Right hindlimb (tissue), 1 donor: ENCODE results near the gene PJA1.
A peak's percentile ranks its signal among the peaks of the same experiment; 100 is the strongest.

Experiments used
- DNase-seq: peaks from one replicate; pipeline ENCODE4 v3.0.0-alpha.2; 2018

The PJA1 gene

DNA sequence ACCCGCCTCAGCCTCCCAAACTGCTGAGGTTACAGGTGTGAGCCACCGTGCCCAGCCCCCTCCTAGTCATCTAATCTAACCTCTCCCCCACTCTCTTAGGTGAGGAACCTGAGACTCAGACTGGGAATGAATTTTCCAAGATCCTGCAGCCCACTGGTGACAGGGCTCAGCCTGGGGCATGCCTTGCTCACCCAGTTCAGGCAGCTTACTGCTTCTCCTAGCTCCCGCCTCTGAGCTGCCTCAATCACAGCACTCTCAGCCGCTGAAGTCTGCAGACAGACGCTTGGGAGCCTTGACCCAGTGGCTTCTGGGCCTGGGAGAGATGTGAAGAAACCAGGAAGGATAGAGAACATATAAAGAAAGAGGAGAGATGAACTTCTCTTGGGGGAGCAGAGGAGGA lies 24.4 kb downstream of the PJA1 start:
- no peak for DNase-seq

DNA sequence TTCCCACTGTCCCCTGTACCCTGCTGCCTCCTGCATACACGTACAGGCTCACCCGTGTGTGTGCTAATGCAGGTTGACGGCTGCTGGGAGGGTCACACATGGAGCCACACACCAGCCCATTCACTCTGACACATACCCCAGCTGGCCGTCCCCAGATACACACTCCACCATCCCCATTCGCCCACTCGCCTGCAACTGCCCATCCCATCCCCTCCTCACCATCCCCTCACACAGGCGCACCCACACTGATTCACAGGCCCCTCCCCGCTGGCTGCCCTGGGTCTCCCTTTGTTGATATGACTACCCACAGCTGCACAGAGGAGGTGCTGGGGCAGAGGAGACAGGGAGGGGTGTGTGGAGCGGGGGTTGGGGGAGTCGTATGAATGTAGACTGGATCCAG lies 25.7 kb downstream of the PJA1 start:
- no peak for DNase-seq

DNA sequence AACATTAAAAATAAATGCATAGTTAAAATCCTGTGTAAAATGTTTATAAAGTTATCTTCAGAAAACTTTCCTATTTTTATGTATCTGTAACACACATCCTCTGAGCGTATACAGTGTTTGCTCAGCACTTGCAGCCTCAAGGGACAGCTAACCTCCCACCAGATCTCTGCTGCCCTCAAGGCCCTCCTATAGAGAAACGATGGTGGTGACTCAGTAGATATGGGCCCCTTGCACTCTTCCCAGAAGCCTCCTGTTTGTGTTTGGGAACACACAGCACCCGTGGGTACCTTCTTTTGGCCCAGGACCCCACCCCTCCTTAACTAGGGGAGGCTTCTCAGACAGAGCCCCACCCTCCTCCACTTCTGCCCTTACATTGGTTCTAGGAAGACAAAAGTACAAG lies 26.7 kb downstream of the PJA1 start:
- DNase-seq, result no peak

DNA sequence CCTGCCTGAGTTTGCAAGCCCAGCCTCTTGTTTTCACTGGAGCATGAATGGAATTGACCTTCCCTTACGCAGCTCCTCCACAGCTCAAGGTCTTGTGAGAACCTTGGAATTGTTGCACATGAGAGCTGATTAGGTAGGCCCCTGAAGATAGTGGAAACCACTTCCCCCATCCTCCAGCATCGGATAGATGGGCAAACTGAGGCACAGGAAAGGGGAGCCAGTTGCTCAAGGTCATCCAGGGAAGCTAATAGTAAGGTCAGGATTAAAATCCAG lies 27.2 kb downstream of the PJA1 start:
- DNase-seq, result no peak

DNA sequence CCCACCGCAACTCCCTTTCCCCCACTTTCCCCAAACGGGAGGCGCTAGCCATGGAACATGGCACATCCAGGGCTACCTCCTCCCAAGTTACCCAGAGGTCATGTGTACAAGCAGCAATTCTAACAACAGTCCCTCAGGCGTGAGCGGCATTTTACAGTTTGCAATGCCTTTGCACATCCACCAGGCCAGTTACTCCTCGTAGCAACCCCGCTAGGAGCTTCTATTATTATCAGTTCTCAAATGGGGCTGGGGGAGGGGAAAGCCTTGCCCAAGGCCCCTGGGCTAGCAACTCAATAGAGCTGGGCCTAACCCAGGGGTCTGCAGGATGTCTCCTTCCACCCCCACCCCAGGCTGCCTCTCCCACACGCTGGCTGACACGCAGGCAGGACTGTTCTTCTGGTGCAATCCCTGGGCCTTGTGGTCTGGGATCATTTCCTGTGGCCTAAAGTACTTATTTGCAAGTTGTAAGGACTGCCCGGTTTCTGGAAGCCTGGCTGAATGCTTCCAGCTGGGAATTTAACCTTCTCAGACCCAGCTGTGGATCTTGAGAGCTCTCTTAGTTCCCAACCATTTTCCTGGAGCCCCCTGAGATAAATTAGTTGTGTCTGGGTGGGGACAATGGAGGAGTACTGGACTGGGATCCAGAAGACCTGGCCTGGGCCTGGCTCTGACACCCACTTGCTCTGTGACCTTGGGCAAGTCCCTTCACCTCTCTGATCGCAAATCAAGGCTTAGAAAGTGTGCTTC lies 27.7 kb downstream of the PJA1 start:
- DNase-seq, result peak; percentile 70

DNA sequence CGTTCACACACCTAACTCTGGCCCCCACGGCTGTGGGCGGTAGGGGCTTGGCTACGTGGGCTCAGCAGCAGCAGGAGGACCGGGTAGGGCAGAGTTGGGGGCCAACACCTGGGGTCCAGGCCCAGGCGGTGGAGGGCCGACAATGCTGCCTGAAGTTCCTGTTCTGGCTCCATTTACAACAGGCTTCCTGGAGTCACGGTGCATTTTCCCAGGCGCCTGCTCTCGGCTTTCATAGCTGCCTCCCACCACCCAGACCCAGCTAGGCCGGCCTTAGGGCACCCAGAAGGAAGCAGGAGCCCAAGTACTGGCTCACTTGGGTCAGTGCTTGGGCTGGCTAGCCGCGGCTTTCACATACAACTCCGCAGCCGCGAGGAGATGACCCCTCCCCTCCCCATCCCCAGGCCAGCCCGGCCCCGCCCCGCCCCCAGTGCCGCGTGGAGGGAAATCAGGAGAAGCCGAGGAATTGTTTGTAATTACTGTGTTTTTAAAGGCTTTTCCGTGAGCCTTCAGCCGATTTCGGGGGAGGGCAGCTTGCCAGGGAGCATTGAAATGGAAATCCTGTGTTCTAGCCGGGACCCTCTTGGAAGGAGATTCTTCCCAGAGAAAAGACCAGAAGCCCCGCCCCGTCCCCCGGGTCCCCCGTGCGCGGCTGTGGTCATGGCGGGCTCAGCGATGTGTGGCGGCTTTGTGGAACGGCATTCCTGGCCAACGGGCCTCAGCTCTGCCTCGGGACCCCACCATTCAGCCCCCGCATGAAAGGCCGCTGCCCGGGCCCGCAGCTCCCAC lies 28.5 kb downstream of the PJA1 start:
- DNase-seq, result peak; percentile 82

DNA sequence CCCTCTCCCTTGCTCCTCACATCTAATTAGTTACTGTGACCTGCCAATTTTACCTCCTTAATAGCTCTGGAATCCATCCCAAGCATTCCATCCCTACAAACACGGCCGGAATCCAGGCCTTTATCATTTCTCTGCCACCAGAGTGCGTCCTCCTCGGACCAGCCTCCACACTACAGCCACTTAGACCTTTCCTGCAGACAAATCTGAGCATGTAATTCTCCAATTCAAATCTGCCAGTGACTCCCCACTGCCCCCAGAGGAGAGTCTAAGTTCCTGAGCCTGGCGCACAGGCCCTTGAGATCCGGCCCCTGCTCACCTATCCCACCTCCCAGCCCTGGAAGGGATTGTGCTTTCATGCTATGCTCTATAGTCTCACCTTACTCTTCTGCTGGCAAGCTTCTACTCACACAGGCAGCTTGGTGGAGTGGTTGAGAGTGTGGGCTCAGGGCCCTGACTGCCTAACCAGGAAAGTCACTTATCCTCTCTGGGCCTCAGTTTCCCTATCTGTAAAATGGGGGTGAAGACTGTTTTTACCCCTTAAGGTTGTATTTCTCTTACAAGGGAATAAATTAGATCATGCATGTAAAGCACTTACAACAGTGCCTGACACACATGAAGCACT lies 31.2 kb downstream of the PJA1 start:
- DNase-seq, result peak; percentile 41

DNA sequence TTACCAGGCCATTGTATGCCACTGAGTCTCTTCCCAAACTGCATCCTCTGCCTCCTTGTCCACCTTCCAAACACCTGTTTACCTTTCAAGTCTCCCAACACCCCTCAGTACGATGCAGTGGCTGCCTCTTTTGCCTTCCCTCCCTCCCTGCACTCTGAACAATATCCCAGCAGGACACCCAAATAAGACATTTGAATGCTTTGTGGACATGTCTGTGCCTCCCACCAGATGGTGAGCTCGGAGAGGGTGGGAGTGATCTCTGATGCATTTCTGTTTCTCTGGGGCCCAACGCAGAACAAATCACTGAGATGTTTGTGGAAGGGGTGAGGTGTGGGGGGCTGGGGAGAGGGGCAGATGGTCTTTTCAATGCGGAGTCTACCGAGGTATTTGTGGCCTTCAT lies 33.4 kb downstream of the PJA1 start:
- no peak for DNase-seq

DNA sequence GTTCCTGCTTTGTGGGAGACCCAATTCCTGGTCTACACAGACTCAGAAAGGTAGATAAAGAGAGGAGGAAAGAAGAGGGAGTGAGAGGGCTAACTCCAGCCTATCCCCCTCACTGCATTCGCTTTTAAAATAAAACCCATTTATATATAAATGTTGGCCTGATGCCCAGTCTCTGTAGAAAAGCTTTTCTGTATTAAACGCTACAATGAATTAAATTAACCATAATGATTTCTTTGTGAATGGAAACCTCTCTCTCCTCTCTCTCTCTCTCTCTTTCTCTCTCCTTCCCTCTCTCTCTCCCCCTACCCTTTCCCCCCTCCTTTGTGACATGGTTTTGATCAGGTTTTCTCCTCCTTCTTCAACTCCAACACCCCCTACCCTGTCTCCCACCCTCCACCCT lies 34.8 kb downstream of the PJA1 start:
- no peak for DNase-seq

DNA sequence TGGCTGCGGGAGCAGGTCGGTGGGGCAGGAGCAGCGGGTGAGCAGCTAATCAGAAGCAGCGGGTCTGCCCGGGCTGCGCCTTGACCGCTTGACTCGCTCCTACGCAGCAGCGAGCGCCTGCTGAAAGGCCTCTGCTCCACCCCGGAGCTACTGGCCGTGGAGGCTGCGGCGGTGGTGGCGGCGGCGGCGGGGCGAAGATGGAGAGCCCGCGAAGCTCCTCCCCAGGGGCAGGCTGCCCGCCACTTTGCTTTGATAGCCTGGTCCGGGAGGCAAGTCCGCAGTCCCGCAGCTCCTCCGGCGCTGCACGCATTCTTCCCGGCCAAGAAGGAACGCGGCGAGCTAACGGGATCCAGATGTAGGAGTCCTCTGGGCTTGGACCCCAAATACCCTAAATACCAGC lies 36.7 kb downstream of the PJA1 start:
- DNase-seq, result peak; percentile 37

DNA sequence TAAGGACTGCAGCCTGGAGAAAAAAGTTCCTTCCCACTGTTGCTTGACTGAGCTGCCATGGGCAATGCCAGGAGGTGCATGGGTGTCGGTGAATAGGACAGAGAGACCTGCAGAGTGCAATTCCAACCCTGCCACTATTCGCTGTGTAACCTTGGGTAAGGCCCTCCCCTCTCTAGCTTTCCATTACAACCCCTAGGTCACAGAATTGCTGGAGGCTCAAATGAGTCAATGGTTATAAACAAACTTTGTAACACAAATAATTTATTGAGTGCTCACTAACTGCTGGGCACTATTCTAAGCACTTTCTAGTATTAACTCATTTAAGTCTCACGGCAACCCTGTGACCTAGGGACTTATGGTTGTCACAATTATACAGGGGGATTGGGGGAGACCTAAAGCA lies 37.8 kb downstream of the PJA1 start:
- DNase-seq, result no peak

DNA sequence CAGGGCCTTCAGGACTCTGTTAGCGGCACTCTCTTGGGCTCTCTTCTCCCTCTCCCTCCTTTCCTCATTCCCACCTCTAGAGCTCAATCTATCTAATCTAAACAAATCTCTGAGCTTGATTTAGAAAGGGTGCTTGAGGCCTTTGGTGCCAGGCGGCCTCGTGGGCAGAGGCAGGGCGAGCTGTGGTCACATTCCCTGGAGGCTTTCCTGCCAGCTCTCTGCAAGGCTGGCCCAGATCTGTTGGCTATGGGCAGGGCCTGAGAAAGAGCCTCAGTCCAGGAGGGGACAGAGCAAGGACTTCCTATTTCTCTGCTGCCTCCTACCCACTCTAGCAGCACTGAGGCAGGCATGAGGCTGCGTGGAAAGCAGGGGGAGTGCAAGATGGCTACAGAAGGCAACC lies 38.6 kb downstream of the PJA1 start:
- no peak for DNase-seq

DNA sequence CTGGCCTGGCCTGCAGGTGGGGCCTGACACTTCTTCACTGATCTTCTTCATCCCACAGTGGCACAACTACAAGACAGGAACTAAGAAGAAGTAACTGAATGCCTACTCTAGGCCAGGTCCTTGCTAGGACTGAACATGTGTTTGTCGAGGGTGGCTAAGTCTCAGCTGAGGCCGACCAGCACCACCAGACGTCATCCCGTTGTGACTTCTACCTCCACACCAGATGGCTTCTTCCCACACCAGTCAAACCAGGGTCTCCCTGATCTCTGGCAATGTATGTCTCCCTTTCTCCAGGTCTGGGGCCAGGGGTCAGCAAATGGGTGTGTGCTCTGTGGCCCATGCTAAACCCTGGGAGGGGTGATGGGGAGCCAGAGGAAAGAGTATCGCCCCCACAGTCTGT lies 40.2 kb downstream of the PJA1 start:
- no peak for DNase-seq

DNA sequence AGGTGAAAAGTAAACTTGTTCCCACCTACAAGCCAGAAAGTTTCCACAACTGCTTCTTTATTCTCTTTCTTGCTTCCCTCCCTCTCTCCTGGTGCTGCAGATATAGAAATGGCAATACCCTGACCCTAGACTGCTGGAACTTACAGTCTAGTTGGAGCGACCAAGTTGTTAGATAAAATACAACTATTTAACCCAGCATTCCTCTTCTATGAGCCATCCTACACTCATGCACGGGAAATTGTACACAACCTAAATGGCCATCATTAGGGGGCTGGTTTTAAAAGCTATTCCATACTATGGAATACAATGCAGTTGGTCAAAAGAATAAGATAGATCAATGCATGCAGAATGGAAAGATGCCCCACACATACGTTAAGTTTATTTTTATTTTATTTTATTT lies 41.1 kb downstream of the PJA1 start:
- no peak for DNase-seq

DNA sequence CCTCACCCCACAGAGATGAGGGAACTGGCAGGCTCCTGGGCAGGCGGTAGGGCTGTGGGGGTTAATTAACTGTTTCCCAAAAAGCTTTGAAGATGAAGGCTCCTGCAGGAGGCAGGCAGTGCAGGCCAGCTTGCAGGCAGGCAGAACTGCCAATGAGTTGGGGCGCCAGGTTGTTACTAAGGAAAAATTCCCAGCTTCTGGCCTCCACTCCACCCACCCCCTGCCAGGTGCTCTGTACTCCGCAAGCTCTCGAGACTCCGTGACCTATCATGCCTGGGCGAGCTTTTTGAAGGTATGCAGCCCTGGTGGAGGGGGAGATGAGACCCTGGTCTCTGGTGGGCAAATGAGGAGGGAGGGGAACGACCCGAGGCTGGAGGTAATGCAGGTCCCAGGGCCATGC lies 41.8 kb downstream of the PJA1 start:
- no peak for DNase-seq

DNA sequence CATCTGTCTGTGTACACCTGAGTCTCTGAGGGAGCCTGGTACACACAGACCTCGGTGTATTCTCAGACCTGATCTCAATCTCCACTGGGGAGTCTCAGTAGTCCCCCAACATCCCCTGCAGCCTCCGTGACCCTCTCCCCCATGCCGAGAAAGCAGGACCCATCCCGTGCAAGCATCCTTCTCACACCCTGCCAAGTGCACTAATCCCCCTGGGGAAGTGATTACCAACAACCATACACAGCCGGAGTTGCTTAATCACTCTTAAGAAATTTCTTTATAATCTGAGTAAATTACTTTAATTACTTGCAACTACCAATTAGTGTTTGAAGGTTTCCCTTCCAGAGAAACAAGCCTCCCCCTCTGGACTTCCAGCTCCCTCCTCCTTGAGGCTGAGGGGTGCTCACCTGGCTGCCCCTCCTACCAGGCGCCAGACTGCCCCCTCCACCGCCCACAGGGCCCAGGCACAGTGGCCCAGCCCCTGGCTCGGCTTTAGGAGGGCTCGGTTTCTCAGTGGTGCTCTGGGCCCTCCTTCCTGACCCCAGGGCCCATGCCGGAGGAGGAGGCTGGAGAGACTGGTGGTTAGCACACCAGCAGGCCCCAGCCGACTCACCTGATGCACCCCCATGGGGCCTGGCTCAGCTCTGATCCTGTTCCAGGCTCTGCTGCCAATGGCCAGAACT lies 43.8 kb downstream of the PJA1 start:
- no peak for DNase-seq

DNA sequence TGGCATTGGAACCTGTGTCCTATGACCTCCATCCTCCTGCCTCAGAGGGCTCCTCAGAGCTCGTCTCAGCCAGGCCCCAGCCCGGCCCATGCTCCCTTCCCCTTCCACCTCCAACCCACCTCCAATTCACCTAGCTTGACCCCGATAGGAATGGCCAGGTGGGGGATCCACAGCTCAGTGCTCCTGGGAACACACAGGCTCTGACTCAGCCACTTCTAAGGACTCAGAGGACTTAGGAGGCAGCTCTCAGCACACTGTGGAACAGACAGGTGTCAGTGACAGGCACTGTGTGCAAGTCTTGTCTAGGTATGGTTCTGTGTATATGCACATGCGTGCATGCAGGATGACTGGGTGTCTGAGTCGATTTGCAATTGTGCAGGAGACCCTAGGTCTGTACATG lies 44.8 kb downstream of the PJA1 start:
- no peak for DNase-seq

DNA sequence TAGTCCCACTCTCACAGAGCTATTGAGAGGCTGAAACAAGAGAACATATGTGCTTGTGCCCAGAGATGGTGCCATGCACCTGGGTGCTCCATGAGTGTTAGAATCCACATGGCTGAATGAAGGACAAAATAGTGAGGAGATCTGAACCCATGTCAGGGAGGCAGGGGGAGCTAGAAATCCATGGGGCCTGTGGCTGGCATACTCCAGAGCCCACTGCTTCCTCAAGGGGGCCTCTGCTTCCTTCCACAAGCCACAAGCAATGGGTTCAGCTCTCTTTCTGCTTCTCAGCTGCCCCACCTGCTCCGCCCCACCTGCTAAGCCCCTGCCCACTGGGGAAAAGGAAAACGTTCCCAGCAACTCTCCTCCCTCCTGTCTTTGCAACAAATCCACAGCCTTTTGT lies 46.1 kb downstream of the PJA1 start:
- no peak for DNase-seq

DNA sequence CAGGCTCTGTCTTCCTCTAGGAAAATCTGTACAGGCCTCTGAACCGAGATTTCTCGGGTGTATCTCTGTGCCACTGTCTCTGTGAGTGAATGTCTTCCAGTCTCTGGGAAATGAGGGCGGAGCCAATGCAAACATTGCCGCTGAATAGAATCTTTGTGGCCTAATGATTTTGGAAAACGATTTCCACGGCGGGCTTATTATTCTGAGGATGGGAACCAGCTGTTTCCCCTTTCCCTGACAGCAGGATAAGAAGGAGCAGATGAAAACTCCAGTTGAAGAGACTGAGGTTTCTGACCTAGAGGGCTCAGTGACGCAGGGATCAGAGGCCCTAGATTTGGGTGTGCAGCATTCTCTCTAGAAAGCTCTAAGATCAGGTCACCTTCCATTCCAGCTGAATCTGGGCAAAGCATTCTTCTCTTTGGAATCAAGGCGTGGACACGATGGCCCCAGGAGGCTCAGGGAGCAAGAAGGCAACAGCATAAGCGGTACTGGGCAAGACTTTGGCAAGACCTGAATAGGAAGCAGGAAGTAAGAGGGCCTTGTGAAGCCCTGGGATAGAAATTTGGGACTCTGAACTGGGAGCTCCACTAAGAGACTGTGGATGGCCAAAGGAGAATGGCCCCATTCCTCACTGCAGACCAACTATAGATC lies 47.3 kb downstream of the PJA1 start:
- no peak for DNase-seq

DNA sequence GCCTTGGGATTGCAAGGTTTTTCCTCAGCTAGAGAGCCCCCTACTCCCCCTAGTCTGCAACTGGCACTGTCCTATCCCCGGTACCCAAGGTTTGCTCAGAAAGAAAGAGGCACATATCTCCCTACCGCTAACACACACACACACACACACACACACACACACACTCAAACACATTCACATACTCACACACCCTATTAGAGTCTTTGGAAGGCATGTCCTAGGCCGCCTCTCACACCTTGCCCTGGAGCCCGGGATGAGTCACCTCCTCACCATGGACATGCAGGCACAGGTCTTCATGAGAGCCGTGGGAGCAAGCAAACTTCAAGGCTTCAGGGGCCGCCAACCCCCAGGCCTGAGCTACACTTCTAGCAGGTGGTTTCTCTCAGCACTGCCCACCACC lies 49.2 kb downstream of the PJA1 start:
- DNase-seq, result no peak

DNA sequence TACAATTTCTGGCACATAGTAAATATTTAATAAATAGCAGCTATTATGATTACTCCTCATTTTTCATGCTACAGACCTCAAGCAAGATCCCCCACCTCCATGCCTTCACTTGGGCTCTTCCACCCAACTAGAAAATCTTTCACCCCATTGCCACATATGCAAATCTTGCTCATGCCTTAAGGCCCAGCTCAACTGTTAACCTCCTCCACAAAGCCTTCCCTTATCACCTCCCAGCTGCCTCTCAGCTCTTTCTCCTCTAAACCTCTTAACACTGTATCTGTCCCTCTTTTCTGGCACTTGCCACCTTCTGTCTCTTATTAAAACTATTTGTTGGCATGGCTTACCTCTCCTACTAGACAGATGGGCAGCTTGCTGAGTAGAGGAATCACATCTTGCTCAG lies 51.5 kb downstream of the PJA1 start:
- no peak for DNase-seq
